GM12891 (cell line): ENCODE measurements around the gene IRAK1BP1.

ENCODE experiments used
- POLR2A ChIP-seq: IDR thresholded peaks from 2 replicates; pipeline ENCODE4 v1.6.1; 2011; ENCODE audit warnings: low read depth, low read length, control low read depth
- POLR2AphosphoS5 ChIP-seq: IDR thresholded peaks from 2 replicates; pipeline ENCODE4 v1.6.1; 2011; ENCODE audit warnings: low read depth, low read length, control low read depth
- TAF1 ChIP-seq: IDR thresholded peaks from 2 replicates; pipeline ENCODE4 v1.6.1; 2011; ENCODE audit warnings: low read depth, low read length, control low read depth

GRCh38 chr6:78947529-78947928, 80.2 kb downstream of the IRAK1BP1 start:
- TF ChIP-seq TAF1 (no peak), POLR2AphosphoS5 (no peak), POLR2A (no peak)
